ENCODE data around the gene VSTM5.
A peak's percentile ranks its signal among the peaks of the same experiment; 100 is the strongest.
"Not testable (repeated sequence)": the region's sequence is repeated elsewhere in the genome, so short reads cannot be mapped to it uniquely, and the experiment has no call there.

Gene VSTM5

GRCh38 chr11:93850594-93851018 lies at the start of gene VSTM5:
VSTM5 (minus strand) TSS chr11:93850618; CDS start chr11:93850502, 116 bp downstream.
- no peak for DNase-seq (ENCODE audit: low read depth)

DNA sequence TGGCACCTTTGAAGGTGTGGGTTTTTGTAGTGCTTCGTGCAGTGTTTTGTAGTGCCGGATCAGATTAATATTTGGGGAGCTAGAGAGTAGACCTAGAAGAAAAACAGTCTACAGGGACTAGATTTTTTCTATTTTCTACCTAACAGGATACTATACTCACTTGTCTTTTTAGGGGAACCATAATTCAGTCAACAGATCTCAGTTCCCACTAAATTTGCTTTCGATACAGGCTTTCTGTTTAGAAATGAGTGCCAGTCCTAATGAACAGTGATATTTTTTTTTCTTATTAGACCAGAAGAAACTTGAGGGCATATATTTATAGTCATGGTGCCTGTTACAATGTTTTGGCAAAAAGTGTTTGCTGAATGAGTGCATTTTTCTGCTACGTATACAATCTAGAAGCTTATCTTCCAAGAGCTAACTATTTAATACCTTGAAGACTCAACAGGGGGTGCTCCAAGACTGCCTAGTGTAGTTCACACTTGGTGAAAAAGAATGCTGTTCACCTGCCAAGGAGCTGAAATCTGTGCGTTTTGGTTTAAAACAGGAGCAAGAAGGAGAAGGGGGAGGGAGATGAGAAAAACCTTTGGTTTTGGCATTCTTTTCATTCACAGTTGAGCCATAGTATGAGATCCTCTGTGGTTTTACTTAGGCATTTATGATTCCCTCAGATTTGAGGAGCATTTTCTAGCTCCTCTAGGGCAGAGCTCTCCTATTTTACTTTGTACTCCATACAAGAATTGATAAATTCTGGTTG lies 44.9 kb upstream of the VSTM5 start:
- DNase-seq (ENCODE audit: low read depth): peak; percentile 77

DNA sequence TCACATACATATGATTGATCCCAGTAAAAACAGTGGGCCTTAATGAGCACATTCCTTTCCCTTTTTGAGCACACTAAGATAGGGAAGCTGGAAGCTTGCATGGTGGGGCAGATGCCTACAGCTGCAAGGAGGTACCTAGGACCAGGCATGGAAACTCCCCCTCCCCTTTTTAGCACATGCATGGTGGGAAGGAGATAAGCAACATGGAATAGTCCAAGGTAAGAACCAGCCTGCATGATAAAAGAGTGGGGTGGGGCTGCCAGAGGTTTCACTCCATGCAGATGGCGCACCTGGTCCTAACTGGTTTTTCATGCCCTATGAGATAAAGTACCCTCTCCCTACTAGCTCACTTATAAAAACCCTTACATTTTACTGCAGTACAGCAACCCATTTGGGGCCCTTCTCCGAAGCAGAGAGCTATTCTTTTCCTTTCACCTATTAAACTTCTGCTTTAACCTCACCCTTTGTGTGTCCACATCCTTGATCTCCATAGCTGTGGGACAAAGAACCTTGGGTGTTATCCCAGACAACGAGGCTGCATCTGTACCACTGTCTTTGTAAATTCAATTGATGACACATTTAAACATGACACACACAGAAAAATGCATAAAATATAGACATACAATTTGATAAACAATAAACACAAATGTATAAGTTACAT lies 40.1 kb upstream of the VSTM5 start:
- DNase-seq (ENCODE audit: low read depth): no peak

GRCh38 chr11:93887111-93887510 lies 36.7 kb upstream of the VSTM5 start:
- DNase-seq (ENCODE audit: low read depth): no peak

GRCh38 chr11:93879114-93879513 lies 28.7 kb upstream of the VSTM5 start:
- not testable (repeated sequence) for DNase-seq (ENCODE audit: low read depth)

GRCh38 chr11:93875637-93876036 lies 25.2 kb upstream of the VSTM5 start:
- no peak for DNase-seq (ENCODE audit: low read depth)

GRCh38 chr11:93871526-93871925 lies 21.1 kb upstream of the VSTM5 start:
- no peak for DNase-seq (ENCODE audit: low read depth)

DNA sequence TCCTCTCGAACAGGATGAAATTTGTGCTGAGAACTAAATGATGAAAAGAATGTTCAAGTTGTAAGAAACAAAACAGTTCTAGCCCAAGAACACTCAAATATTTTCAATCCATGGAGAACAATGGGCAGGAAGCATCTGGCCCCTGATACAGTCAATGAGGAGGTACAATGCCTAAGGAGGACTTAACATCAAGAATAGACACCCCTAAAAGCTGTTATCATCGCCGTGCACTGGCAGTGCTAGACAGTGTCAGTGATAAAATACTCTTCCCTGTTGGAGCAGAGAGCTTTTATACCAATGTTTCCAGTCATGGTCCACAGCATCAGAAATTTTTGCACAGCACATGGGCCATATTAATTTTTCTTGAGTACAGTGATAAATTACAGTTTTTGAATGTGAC lies 20.2 kb upstream of the VSTM5 start:
- DNase-seq (ENCODE audit: low read depth): no peak

- DNase-seq (ENCODE audit: low read depth): no peak
These were observed 19.4 kb upstream of the VSTM5 start for GRCh38 chr11:93869830-93870229.

GRCh38 chr11:93868404-93868803 lies 18.0 kb upstream of the VSTM5 start:
- not testable (repeated sequence) for DNase-seq (ENCODE audit: low read depth)

GRCh38 chr11:93861808-93862207 lies 11.4 kb upstream of the VSTM5 start:
- no peak for DNase-seq (ENCODE audit: low read depth)

DNA sequence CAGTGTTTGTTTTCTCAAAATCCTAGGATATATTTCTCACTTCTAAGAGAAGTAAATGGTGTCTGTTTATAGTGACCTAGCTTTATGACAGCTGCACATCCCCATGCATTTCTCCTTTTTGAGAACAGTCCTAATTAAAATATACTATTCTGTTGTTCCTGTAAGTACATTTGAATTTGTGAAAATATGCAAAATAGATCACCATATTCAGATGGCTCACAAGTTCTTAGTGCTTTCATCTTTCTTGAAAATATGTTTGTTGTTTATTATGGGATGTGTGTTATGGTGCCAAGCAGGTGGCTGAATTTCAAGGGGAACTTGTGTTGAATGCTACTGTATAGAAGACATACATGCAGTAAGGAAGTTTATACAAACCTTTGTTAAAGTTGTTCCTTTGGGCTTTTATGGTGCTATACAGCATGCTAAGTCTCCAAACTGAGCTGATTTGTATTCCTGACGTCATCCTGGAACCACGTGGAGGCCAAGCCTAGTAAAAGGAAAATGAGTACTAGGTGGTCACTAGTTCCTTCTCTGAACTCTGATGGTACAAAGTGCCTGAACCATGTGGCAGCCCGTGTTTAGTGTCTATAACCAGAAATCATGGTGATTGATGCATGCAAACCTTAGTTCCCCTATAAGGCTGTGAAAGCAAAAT lies 7.8 kb upstream of the VSTM5 start:
- no peak for DNase-seq (ENCODE audit: low read depth)

DNA sequence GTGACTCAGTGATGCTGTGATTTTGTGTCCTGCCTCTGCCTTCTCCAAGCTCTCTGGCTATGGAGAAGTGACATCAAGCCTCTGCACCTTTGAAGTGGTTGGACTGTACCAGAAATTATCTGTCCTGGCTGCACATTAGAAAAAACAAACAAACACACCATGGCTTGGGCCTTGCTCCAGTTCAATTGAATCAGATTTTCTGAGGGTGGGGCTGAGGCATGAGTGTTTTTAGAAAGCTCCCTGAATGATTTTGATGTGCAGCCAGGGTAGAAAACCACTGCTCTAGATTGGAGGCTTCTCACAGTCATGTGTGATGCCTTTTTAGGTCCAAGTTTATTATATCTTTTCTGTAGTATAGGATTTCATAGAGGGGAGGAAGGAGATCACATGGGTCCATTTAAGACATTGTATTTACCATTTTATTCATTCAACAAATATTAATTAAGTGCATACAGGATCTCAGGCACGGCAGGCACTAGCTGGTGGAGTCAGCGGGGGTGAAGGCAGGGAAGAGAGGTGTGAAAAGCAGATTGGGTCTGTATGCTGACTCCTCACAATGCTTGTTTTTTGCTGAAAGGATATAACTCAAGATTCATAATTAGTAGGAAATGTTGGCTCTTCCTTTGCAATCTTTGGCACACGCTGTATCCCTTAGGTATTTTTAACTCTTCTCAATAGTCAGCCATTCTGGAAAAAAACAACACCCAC lies 7.1 kb upstream of the VSTM5 start:
- DNase-seq (ENCODE audit: low read depth): peak; percentile 34

GRCh38 chr11:93852242-93852641 lies 1.8 kb upstream of the VSTM5 start:
- no peak for DNase-seq (ENCODE audit: low read depth)

- DNase-seq (ENCODE audit: low read depth): peak; percentile 16
These were observed 446 bp downstream of the VSTM5 start for GRCh38 chr11:93849751-93850593.

DNA sequence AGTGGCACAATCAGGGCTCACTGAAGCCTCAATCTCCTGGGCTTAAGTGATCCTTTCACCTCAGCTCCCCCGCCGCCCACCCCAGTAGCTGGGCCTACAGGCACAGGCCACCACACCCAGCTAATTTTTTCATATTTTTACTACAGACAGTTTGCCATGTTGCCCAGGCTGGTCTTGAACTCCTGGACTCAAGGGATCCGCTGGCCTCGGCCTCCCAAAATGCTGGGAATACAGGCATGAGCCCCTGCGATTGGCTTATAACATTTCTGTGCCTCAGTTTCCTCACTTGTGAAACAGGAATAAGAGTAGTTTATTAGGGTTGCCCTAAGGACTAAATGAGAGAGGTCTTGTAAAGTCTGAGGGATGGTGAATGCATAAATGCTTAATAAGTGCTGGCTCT lies 1.2 kb downstream of the VSTM5 start:
- DNase-seq (ENCODE audit: low read depth): no peak

DNA sequence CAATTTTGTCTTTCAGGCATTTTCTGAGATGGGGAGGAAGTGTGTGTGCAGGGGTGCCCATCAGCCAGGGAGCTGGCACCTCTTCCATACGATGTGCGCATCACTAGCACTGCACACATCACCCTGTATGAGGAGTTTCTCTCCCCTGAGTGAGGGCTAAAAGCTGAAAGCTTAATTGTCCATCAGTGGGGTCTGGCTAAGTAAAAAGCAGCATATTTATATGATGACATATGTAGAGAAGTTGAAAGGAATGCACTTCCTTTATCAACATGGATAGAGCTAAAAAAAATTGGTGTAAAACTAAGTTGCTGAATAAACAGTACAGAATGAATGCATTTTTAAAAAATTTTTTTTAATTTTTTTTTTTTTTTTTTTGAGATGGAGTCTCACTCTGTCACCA lies 4.0 kb downstream of the VSTM5 start:
- no peak for DNase-seq (ENCODE audit: low read depth)

- no peak for DNase-seq (ENCODE audit: low read depth)
These were observed 5.0 kb downstream of the VSTM5 start for GRCh38 chr11:93845181-93846092.

DNA sequence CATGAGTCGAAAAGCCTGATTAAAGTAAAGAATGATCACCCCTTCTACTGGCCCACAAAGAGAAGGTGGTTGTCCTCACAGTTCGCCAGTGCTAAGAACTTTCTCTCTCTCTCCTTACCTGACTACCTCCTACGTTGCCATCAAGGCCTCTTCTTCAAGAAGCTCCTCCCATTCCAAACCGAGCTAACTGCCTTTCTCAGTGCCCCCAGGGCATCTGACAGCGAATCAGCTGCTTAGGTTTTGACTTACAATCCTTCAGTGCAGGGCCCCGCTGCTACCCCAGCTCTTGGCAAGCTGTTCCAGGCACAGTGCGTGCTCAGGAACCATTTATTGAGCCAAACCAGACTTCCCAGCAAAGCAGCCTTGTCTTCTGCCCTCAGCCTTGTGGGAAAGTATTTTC lies 5.8 kb downstream of the VSTM5 start:
- no peak for DNase-seq (ENCODE audit: low read depth)

DNA sequence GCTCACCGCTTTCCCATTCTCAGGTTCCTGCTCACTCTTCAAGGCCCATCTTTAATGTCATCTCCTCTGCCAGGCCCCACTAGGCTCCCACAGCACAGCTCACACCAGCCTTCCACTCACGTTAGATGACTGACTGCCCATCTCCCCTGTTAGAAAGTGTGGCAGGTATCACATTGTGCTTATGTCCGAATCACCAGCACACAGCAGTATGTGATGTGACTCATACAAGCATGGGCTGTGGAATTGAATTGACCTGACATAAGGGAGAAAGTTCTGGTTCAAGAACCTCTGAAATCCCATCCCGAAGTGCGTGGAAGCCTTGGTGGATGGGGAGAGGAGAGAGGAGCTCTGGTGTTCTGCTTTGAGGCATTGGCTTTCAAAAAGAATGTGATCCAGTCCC lies 6.5 kb downstream of the VSTM5 start:
- DNase-seq (ENCODE audit: low read depth): no peak

Measured in fibroblast of gingiva (primary cell).